ENCODE measurements around the gene CCDC201.
"Not testable (repeated sequence)": the region's sequence is repeated elsewhere in the genome, so short reads cannot be mapped to it uniquely, and the experiment has no call there.

Gene CCDC201

DNA sequence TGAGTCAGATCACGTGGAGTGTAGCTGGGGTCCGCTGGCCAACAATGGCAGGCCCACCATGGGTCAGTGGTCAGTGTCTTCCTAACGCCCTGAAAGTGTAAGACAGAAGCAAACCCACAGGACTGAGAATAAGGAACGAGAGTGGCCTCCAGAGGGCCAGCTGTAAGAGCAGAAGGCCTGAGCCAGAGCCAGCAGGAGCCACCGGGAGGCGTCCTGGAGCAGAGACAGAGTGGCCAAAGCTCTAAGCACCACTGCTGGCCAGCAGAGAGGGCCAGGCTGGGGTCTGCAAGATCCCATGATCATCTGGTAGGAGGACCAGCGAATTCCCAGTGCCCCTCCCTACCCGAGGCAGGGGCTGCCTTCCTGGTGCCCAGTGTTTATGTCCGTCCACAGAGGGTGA, 9.2 kb downstream of the CCDC201 start:
- no peak overlapping the region for H3K4me3 ChIP-seq (replicated peaks; ENCODE audit: low read depth, low read length)
- TF ChIP-seq, protein P1, sequence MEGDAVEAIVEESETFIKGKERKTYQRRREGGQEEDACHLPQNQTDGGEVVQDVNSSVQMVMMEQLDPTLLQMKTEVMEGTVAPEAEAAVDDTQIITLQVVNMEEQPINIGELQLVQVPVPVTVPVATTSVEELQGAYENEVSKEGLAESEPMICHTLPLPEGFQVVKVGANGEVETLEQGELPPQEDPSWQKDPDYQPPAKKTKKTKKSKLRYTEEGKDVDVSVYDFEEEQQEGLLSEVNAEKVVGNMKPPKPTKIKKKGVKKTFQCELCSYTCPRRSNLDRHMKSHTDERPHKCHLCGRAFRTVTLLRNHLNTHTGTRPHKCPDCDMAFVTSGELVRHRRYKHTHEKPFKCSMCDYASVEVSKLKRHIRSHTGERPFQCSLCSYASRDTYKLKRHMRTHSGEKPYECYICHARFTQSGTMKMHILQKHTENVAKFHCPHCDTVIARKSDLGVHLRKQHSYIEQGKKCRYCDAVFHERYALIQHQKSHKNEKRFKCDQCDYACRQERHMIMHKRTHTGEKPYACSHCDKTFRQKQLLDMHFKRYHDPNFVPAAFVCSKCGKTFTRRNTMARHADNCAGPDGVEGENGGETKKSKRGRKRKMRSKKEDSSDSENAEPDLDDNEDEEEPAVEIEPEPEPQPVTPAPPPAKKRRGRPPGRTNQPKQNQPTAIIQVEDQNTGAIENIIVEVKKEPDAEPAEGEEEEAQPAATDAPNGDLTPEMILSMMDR (IDR thresholded peaks at IDR 0.05; ENCODE audit: low read length, missing control alignments): peak; percentile 30
- no peak for DNase-seq (ENCODE audit: low read depth)

GRCh38 chr7:45856888-45857287, 16.0 kb downstream of the CCDC201 start:
- H3K4me3 ChIP-seq (replicated peaks; ENCODE audit: low read depth, low read length); DNase-seq (ENCODE audit: low read depth): not testable (repeated sequence)

- not testable (repeated sequence) for H3K4me3 ChIP-seq (replicated peaks; ENCODE audit: low read depth, low read length); DNase-seq (ENCODE audit: low read depth)
Measured at GRCh38 chr7:45855680-45856079, 17.2 kb downstream of the CCDC201 start.

DNA sequence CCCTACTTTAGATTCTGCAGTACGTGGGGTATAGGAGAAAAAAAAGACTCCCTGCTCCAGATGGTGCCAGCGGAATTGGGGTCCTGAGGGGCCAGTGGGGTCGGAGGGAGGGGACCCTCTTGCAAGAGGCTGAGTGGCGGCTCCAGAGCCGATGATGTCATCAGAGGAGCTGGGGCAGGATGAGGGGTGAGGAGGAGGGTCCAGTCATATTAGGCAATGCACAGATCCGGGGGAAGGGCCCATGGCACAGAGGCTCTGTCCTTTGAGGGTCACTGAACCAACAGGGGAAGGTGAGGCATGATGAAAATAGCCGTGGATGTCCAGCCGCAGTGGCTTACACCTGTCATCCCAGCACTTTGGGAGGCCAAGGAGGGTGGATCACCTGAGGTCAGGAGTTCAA, 19.4 kb downstream of the CCDC201 start:
- DNase-seq (ENCODE audit: low read depth); H3K4me3 ChIP-seq (replicated peaks; ENCODE audit: low read depth, low read length): not testable (repeated sequence)

- not testable (repeated sequence) for DNase-seq (ENCODE audit: low read depth); H3K4me3 ChIP-seq (replicated peaks; ENCODE audit: low read depth, low read length)
Measured at GRCh38 chr7:45852984-45853383, 19.9 kb downstream of the CCDC201 start.

DNA sequence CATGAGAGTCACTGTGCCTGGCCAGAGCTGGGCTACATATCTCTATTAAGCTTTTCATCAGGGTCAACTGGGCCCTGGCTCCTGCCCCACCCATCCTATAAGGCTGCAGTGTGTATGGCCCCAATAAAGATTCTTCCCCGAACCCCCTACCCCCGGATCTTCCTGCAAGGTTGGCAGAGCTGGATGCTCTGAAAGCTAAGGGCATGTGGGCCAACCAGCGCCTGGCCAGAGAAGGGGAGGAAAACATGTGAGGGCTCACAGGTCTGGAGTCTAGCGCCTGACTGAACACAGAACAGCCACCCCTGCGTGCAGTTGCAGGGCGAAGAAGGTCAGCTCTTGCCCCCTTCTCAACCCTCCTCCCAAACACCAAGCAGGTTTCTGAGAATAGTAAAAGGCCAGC, 24.1 kb downstream of the CCDC201 start:
- DNase-seq (ENCODE audit: low read depth); H3K4me3 ChIP-seq (replicated peaks; ENCODE audit: low read depth, low read length): not testable (repeated sequence)

DNA sequence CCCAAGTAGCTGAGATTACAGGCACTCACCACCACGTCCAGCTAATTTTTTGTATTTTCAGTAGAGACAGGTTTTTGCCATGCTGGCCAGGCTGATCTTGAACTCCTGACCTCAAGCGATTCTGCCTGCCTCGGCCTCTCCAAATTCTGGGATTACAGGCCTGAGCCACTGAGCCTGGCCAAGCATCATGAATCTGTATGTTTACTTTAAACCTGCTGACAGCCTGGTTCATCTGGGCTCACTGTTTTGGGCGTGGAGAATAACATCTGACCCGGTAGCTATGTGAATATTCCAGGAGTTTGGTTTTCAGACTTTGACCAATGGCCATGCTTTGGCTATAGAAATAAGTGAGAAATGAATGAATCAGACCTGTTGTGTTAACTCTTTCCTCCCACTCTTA, 26.3 kb downstream of the CCDC201 start:
- DNase-seq (ENCODE audit: low read depth): not testable (repeated sequence)

DNA sequence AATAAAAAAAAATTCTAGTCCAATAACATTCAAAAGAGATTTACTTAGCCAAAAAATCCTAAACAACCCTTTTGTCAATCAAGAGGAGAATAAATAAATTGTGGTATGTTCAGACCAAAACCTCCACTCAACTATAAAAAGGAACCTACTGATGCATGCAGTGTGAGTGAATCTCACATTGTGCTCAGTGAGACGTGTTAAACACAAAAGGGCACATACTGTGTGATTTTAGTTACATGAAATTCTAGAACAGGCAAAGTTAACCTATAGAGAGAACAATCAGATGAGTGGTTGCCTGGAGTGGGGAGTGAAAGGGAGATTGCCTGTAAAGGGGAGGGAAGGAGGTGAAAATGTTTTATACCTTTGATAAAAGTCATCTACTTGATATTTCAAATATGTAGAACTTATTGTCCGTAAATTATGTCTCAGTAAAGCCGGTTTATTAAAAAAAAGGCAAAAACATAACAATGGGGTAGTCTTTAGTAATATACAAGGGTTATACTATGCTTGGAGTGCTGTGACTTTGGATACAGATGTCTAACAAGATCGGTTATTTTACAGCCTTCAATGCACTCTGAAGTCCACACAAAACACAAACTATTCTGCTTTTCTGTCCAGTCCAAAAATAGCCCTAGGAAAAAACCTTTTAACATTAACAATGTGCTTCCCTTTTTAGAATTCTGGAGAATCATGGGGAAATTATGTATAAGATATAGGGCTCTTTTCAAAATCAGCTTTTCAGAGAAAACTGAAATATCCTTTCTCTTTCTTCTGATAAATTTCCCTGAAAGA, 30.8 kb downstream of the CCDC201 start:
- H3K4me3 ChIP-seq (replicated peaks; ENCODE audit: low read depth, low read length); DNase-seq (ENCODE audit: low read depth): not testable (repeated sequence)

More for the DNA sequence above, 26.3 kb downstream of the CCDC201 start:
- H3K4me3 ChIP-seq (replicated peaks; ENCODE audit: low read depth, low read length): not testable (repeated sequence)

DNA sequence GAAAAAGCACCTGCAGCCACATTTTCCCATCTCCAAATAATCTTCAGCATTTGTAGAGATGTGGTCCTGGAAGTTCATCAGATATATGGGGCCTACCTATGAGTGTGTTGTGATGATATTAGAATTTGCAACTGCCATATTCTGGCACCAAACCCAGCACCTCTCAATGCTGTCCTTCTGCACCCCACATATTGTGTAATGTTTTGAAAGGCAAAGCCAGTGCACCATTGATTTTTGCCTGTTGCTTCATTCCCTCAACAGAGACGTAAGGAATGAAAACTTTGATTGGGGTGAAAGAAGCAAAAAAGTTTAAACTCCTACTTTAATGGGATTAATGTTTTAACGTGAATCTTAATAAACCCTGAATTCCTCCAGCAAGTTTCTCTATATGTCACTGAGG, 34.0 kb downstream of the CCDC201 start:
- H3K4me3 ChIP-seq (replicated peaks; ENCODE audit: low read depth, low read length); DNase-seq (ENCODE audit: low read depth): not testable (repeated sequence)

GRCh38 chr7:45832433-45833177, 40.3 kb downstream of the CCDC201 start:
- peak; percentile 34 for DNase-seq (ENCODE audit: low read depth)
- not testable (repeated sequence) for H3K4me3 ChIP-seq (replicated peaks; ENCODE audit: low read depth, low read length)

GRCh38 chr7:45829846-45830245, 43.0 kb downstream of the CCDC201 start:
- DNase-seq (ENCODE audit: low read depth): not testable (repeated sequence)

DNA sequence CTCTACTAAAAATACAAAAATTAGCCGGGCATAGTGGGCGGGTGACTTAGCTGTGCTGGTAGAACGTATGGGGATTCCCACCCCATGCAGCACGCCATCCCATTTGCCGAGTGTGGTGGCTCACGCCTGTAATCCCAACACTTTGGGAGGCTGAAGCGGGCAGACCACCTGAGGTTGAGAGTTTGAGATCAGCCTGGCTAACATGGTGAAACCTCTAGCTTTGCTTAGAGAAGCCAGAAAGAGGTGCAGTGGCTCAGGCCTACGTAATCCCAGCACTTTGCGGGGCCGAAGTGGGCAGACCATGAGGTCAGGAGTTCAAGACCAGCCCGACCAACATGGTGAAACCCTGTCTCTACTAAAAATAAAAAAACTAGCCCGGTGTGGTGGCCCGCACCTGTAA, 45.2 kb downstream of the CCDC201 start:
- H3K4me3 ChIP-seq (replicated peaks; ENCODE audit: low read depth, low read length); DNase-seq (ENCODE audit: low read depth): not testable (repeated sequence)

More at GRCh38 chr7:45829846-45830245, 43.0 kb downstream of the CCDC201 start:
- H3K4me3 ChIP-seq (replicated peaks; ENCODE audit: low read depth, low read length): not testable (repeated sequence)

DNA sequence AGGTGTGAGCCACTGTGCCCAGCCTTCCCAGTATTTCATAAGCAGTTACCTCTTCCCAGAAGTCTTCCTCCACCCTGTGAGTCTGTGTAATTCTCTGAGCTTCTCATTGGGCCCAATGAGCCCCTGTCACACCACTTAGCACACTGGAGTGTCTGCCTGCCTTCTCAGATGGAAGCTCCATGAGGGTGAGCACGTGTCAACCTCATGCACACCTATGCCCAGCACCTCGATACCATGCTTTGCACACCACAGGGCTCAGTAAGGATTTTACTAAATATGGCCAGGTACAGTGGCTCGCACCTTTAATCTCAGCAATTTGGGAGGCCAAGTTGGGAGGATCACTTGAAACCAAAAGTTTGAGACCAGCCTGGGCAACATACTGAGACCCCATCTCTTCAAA, 46.3 kb downstream of the CCDC201 start:
- not testable (repeated sequence) for DNase-seq (ENCODE audit: low read depth); H3K4me3 ChIP-seq (replicated peaks; ENCODE audit: low read depth, low read length)

- H3K4me3 ChIP-seq (replicated peaks; ENCODE audit: low read depth, low read length); DNase-seq (ENCODE audit: low read depth): not testable (repeated sequence)
Measured at GRCh38 chr7:45818763-45819162, 54.1 kb downstream of the CCDC201 start.

GRCh38 chr7:45817913-45818312, 55.0 kb downstream of the CCDC201 start:
- H3K4me3 ChIP-seq (replicated peaks; ENCODE audit: low read depth, low read length): not testable (repeated sequence)

DNA sequence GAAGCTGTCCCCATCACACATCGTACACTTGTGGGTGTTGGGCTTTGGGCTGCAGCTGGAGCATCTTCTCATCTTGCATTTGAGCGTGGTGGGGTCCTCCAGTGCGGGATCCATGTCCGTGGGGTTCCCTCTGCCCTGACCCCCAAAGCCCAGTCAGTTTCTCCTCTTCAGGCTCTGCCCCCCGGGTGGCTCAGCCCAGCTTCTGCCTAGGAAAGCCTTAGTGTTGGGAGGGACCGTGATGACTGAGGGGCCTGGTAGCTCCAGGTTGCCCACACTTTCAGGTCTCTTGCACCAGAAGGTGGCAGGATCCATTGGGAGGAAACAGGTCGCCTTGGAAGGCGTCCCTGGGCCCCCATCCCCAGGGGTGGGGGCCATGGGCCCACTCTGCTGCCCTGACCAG, 55.9 kb downstream of the CCDC201 start:
- not testable (repeated sequence) for H3K4me3 ChIP-seq (replicated peaks; ENCODE audit: low read depth, low read length); DNase-seq (ENCODE audit: low read depth)

More at GRCh38 chr7:45817913-45818312, 55.0 kb downstream of the CCDC201 start:
- DNase-seq (ENCODE audit: low read depth): not testable (repeated sequence)

GRCh38 chr7:45814216-45815118, 58.4 kb downstream of the CCDC201 start:
- DNase-seq (ENCODE audit: low read depth); H3K4me3 ChIP-seq (replicated peaks; ENCODE audit: low read depth, low read length): not testable (repeated sequence)

All from fibroblast of pulmonary artery (primary cell).